ENCODE data around the gene LDHB.

DNA sequence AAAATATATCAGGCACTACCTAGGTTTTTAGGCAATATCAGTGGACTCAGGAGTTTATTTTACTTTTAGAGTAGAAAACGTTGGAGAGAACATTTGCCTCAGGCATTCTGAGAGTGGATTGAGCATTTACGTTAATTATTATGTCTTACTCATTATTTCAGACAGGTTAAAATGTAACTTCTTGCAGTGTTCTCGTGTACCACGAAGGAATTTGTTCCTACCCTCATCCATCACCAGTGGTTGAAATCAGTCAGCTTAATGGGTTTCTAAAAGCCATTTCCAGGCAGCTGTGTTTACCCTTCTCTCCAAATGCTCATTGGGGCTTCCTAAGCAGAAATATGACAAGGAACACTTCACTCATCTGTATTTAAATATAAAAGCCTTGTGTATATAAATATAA lies 9.1 kb upstream of the LDHB start:
- no peak for TF ChIP-seq OVOL3 (tag by site-specific recombination; IDR thresholded peaks at IDR 0.05)
- TF ChIP-seq ZNF677 (tag by site-specific recombination; IDR thresholded peaks at IDR 0.05), result no peak
- no peak for TF ChIP-seq ZNF707 (tag by site-specific recombination; IDR thresholded peaks at IDR 0.05)
- TF ChIP-seq KLF16 (tag by site-specific recombination; IDR thresholded peaks at IDR 0.05), result no peak
- TF ChIP-seq, protein P1, sequence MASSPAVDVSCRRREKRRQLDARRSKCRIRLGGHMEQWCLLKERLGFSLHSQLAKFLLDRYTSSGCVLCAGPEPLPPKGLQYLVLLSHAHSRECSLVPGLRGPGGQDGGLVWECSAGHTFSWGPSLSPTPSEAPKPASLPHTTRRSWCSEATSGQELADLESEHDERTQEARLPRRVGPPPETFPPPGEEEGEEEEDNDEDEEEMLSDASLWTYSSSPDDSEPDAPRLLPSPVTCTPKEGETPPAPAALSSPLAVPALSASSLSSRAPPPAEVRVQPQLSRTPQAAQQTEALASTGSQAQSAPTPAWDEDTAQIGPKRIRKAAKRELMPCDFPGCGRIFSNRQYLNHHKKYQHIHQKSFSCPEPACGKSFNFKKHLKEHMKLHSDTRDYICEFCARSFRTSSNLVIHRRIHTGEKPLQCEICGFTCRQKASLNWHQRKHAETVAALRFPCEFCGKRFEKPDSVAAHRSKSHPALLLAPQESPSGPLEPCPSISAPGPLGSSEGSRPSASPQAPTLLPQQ (tag by site-specific recombination; IDR thresholded peaks at IDR 0.05), result no peak
- TF ChIP-seq ZNF174 (tag by site-specific recombination; IDR thresholded peaks at IDR 0.05), result no peak
- TF ChIP-seq, protein P2, sequence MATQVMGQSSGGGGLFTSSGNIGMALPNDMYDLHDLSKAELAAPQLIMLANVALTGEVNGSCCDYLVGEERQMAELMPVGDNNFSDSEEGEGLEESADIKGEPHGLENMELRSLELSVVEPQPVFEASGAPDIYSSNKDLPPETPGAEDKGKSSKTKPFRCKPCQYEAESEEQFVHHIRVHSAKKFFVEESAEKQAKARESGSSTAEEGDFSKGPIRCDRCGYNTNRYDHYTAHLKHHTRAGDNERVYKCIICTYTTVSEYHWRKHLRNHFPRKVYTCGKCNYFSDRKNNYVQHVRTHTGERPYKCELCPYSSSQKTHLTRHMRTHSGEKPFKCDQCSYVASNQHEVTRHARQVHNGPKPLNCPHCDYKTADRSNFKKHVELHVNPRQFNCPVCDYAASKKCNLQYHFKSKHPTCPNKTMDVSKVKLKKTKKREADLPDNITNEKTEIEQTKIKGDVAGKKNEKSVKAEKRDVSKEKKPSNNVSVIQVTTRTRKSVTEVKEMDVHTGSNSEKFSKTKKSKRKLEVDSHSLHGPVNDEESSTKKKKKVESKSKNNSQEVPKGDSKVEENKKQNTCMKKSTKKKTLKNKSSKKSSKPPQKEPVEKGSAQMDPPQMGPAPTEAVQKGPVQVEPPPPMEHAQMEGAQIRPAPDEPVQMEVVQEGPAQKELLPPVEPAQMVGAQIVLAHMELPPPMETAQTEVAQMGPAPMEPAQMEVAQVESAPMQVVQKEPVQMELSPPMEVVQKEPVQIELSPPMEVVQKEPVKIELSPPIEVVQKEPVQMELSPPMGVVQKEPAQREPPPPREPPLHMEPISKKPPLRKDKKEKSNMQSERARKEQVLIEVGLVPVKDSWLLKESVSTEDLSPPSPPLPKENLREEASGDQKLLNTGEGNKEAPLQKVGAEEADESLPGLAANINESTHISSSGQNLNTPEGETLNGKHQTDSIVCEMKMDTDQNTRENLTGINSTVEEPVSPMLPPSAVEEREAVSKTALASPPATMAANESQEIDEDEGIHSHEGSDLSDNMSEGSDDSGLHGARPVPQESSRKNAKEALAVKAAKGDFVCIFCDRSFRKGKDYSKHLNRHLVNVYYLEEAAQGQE (tag by site-specific recombination; IDR thresholded peaks at IDR 0.05), result no peak
- TF ChIP-seq, protein P3, sequence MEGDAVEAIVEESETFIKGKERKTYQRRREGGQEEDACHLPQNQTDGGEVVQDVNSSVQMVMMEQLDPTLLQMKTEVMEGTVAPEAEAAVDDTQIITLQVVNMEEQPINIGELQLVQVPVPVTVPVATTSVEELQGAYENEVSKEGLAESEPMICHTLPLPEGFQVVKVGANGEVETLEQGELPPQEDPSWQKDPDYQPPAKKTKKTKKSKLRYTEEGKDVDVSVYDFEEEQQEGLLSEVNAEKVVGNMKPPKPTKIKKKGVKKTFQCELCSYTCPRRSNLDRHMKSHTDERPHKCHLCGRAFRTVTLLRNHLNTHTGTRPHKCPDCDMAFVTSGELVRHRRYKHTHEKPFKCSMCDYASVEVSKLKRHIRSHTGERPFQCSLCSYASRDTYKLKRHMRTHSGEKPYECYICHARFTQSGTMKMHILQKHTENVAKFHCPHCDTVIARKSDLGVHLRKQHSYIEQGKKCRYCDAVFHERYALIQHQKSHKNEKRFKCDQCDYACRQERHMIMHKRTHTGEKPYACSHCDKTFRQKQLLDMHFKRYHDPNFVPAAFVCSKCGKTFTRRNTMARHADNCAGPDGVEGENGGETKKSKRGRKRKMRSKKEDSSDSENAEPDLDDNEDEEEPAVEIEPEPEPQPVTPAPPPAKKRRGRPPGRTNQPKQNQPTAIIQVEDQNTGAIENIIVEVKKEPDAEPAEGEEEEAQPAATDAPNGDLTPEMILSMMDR (tag by site-specific recombination; IDR thresholded peaks at IDR 0.05), result no peak
- no peak for TF ChIP-seq ZNF311 (tag by site-specific recombination; IDR thresholded peaks at IDR 0.05; ENCODE audit: borderline replicate concordance)
